A673 (cell line): ENCODE measurements around the gene NQO1.
A peak's percentile ranks its signal among the peaks of the same experiment; 100 is the strongest.

ENCODE experiments used
- EZH2 ChIP-seq: fragments of 200-600 bp; sonication (generic); IDR thresholded peaks from 2 replicates; pipeline ENCODE4 v1.6.1; 2017; ENCODE audit warnings: borderline replicate concordance, low read depth, mild to moderate bottlenecking, mixed read lengths, antibody characterized with exemption, low read length; ENCODE audit not compliant: poor library complexity, severe bottlenecking
- TF ChIP-seq, protein P1 (sequence below): fragments of 300-800, 200-600 bp; sonication (generic); conservative IDR thresholded peaks from 2 replicates; pipeline ENCODE4 v1.5.1; 2017; ENCODE audit warnings: low read depth, mild to moderate bottlenecking, antibody characterized with exemption, low read length, moderate library complexity, mixed read lengths

DNA sequence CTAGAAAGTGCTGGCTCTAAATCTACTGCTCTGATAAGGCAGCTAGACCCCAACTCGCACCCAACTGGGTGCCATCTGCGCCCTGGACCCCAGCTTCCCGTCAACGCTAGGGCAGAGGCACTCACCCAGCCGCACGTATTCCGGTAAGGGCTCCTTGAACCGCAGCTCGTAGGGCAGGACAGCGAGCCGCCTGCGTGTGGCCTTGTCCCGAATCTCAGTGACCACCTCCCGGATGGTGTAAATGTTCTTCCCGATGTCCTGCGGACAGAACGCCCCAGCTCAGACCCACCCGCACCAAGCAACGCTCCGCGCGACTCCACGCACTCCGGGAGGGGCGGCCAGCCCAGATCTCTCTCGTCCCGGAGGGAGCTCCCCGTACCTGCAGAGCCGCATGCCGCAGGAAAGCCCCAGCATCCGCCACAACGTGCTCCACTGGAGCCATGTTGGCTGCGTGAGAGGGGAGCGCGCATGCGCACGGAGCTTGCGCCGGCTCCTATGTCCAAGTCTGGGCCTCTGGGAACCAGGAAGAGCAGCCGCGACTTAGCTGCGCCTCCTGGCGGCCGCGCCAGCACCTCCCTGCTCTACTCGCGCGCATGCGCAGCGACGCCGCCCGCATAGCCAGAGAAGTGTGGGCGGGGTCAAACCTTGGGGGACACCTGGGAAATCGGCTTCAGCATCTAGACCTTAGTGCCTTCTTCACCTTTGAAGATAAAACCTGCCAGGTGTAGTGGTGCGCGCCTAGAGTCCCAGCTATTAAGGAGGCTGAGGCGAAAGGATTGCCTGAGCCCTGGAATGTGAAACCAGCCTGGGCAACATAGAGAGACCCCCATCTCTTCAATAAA, 28.3 kb upstream of the NQO1 start, which contains the start of gene NOB1:
- TF ChIP-seq, protein P1, sequence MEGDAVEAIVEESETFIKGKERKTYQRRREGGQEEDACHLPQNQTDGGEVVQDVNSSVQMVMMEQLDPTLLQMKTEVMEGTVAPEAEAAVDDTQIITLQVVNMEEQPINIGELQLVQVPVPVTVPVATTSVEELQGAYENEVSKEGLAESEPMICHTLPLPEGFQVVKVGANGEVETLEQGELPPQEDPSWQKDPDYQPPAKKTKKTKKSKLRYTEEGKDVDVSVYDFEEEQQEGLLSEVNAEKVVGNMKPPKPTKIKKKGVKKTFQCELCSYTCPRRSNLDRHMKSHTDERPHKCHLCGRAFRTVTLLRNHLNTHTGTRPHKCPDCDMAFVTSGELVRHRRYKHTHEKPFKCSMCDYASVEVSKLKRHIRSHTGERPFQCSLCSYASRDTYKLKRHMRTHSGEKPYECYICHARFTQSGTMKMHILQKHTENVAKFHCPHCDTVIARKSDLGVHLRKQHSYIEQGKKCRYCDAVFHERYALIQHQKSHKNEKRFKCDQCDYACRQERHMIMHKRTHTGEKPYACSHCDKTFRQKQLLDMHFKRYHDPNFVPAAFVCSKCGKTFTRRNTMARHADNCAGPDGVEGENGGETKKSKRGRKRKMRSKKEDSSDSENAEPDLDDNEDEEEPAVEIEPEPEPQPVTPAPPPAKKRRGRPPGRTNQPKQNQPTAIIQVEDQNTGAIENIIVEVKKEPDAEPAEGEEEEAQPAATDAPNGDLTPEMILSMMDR, result peak; percentile 98
- no peak for TF ChIP-seq EZH2
